Sigmoid colon (tissue), 4 donors: ENCODE data around the gene RITA1.

ENCODE experiments used
- EP300 ChIP-seq, 4 donors: sonication (generic); formaldehyde crosslinking; IDR thresholded peaks; one replicate each; pipeline ENCODE4 v1.6.1; 2017; ENCODE audit warnings: antibody characterized with exemption in 4 of 4
- POLR2A ChIP-seq, 2 donors: fragments of 450-650 bp; IDR thresholded peaks; one replicate each; pipeline ENCODE4 v1.6.1; 2016; ENCODE audit warnings: antibody characterized with exemption in 2 of 2, mild to moderate bottlenecking in 2 of 2, moderate library complexity in 2 of 2
- POLR2AphosphoS5 ChIP-seq, 4 donors: sonication (generic); formaldehyde crosslinking; IDR thresholded peaks; one replicate each; pipeline ENCODE4 v1.6.1; 2017; ENCODE audit warnings: antibody characterized with exemption in 4 of 4
- TF ChIP-seq, protein P1 (sequence below), 4 experiments: fragments of 450-650 bp in 3 of 4; fragments of 200-600 bp in 1 of 4; IDR thresholded peaks; one replicate each; pipeline ENCODE4 v1.5.1; 2016 to 2019; ENCODE audit warnings: antibody characterized with exemption in 4 of 4, mild to moderate bottlenecking in 3 of 4, moderate library complexity in 2 of 4

DNA sequence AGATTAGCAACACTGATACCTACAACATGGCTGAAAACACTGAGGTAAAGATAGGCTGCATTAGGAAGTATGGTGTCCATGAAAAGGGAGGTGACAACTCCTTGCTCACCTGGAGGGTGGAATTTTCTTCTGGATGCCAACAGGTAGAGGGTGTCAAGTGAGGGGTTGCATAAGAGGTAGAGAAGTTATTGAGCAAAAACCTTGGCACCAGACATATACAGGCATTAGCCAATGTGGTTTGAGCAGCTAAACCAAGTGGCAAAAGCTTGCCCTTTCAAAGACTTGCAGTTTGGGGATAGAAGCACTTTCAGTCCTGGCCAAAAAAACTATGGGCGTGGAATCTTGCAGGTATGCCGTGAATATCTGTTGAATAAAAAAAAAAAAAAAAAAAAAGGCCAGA, 3.8 kb downstream of the RITA1 start:
- TF ChIP-seq, protein P1, sequence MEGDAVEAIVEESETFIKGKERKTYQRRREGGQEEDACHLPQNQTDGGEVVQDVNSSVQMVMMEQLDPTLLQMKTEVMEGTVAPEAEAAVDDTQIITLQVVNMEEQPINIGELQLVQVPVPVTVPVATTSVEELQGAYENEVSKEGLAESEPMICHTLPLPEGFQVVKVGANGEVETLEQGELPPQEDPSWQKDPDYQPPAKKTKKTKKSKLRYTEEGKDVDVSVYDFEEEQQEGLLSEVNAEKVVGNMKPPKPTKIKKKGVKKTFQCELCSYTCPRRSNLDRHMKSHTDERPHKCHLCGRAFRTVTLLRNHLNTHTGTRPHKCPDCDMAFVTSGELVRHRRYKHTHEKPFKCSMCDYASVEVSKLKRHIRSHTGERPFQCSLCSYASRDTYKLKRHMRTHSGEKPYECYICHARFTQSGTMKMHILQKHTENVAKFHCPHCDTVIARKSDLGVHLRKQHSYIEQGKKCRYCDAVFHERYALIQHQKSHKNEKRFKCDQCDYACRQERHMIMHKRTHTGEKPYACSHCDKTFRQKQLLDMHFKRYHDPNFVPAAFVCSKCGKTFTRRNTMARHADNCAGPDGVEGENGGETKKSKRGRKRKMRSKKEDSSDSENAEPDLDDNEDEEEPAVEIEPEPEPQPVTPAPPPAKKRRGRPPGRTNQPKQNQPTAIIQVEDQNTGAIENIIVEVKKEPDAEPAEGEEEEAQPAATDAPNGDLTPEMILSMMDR (IDR thresholded peaks at IDR 0.05) = no peak
- TF ChIP-seq EP300 (IDR thresholded peaks at IDR 0.05) (no peak), POLR2AphosphoS5 (IDR thresholded peaks at IDR 0.05) (no peak), POLR2A (IDR thresholded peaks at IDR 0.05) (no peak)
